Kidney (tissue), 14 donors: Measurements from ENCODE around the gene CNP. TPM values are rescaled to one million over a fixed set of nuclear protein-coding genes. Genes with fewer than 3 reads are reported as not detected.

Source experiments
- DNase-seq, 5 donors: peaks; one replicate each; pipeline ENCODE4 v3.0.0-alpha.2; 2013 to 2020
- FAIRE-seq: peaks from 2 replicates; lab custom pipeline; 2012; peaks lifted over from hg19 to GRCh38; lab: Jason Lieb, UNC
- H3K27ac ChIP-seq, 2 donors: one replicate each; pipeline ENCODE4 v1.7.0; 2013; ENCODE audit warnings: low read depth in 2 of 2, low read length in 2 of 2, inconsistent platforms in 1 of 2
- H3K27me3 ChIP-seq: one replicate; pipeline ENCODE4 v1.7.1; 2013; ENCODE audit warnings: low read length, inconsistent platforms; ENCODE audit not compliant: control insufficient read depth, insufficient read depth
- H3K36me3 ChIP-seq, 3 donors: one replicate each; pipeline versions ENCODE4 v1.7.0 to v1.7.1; 2013; ENCODE audit warnings: low read length in 3 of 3, control low read depth in 1 of 3, inconsistent platforms in 1 of 3; ENCODE audit not compliant: insufficient read depth in 3 of 3, control insufficient read depth in 2 of 3
- H3K4me1 ChIP-seq, 3 donors: one replicate each; pipeline versions ENCODE4 v1.7.0 to v1.7.1; 2013; ENCODE audit warnings: low read length in 3 of 3, inconsistent platforms in 1 of 3, low read depth in 1 of 3; ENCODE audit not compliant: control insufficient read depth in 2 of 3, insufficient read depth in 2 of 3
- H3K4me3 ChIP-seq, 3 donors: one replicate each; pipeline versions ENCODE4 v1.7.0 to v1.8.1; 2013; ENCODE audit warnings: low read length in 3 of 3, control low read depth in 1 of 3, inconsistent platforms in 1 of 3
- H3K9ac ChIP-seq, 3 donors: one replicate each; pipeline versions ENCODE4 v1.7.0 to v1.7.1; 2013; ENCODE audit warnings: low read length in 3 of 3, control low read depth in 1 of 3, inconsistent platforms in 1 of 3
- H3K9me3 ChIP-seq, 3 donors: one replicate each; pipeline versions ENCODE4 v1.7.0 to v1.7.1; 2013; ENCODE audit warnings: low read length in 3 of 3, control low read depth in 1 of 3, inconsistent platforms in 1 of 3; ENCODE audit not compliant: control insufficient read depth in 2 of 3, insufficient read depth in 1 of 3
- intact Hi-C: fragments of 100-400 bp; cut with DNase I; formaldehyde crosslinking; loops from one replicate; pipeline ENCODE4 v1.11.1; 2022
- polyA plus RNA-seq: library from polyadenylated mRNA; stranded (reverse); fragments of 350-450 nt; fragmentation: Illumina TruSeq; extraction: RNeasy Lipid Tissue Mini Kit (QIAGEN cat#74804); gene quantifications from one replicate; pipeline ENCODE4 v1.2.3, GENCODE V29; 2014; ENCODE audit warnings: low read depth, low replicate concordance; ENCODE audit not compliant: insufficient read depth
- total RNA-seq: library from RNA; stranded (reverse); fragmentation: NEBNext Ultra II Directional; extraction: Animal tissue kit (Norgen Biotek cat#: 25700); gene quantifications from one replicate; pipeline ENCODE4 v1.2.1, GENCODE V29; 2021
- TF ChIP-seq, protein P1 (sequence below): IDR thresholded peaks from 3 replicates; pipeline ENCODE4 v1.5.1; 2012; ENCODE audit warnings: mild to moderate bottlenecking, moderate library complexity, borderline replicate concordance; ENCODE audit not compliant: insufficient read depth; ENCODE audit errors: extremely low read depth
- donor health status: control.
- donor health status: control.
- donor health status: control.
- donor health status: control.
- donor health status: control.
- donor health status: DM: yes; HTN: yes; CAD: no.
- donor health status: Normal renal cell carcinoma (clear cell type).

Gene CNP
- total and polyA plus RNA-seq, 2 donors from 2014 or later, result 64.0 to 87.5 TPM

GRCh38 chr17:41959336-41960095 lies 7.1 kb upstream of the CNP start:
- TF ChIP-seq, protein P1, sequence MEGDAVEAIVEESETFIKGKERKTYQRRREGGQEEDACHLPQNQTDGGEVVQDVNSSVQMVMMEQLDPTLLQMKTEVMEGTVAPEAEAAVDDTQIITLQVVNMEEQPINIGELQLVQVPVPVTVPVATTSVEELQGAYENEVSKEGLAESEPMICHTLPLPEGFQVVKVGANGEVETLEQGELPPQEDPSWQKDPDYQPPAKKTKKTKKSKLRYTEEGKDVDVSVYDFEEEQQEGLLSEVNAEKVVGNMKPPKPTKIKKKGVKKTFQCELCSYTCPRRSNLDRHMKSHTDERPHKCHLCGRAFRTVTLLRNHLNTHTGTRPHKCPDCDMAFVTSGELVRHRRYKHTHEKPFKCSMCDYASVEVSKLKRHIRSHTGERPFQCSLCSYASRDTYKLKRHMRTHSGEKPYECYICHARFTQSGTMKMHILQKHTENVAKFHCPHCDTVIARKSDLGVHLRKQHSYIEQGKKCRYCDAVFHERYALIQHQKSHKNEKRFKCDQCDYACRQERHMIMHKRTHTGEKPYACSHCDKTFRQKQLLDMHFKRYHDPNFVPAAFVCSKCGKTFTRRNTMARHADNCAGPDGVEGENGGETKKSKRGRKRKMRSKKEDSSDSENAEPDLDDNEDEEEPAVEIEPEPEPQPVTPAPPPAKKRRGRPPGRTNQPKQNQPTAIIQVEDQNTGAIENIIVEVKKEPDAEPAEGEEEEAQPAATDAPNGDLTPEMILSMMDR, result peak; percentile 61
- no peaks in the 10 kb centered on the region for H3K9me3 ChIP-seq
- no peak overlapping the region for H3K4me3 ChIP-seq
- no peak for FAIRE-seq
- H3K27ac ChIP-seq, result no peak overlapping the region
- intact Hi-C loops, result loop anchor here (5.0 kb wide), 1 partner anchor 158 kb away; no protein-coding TSS in a partner anchor
- peaks cover 0 to 3% (median 3%) of the 10 kb centered on the region in 3 donors for H3K4me1 ChIP-seq
- H3K36me3 ChIP-seq, result peaks cover 0 to 3% (median 0%) of the 10 kb centered on the region in 3 donors
- no peaks in the 10 kb centered on the region for H3K27me3 ChIP-seq
- DNase-seq, result peak in 4 of 5 donors; percentile 57 to 72 (median 64)
- no peak overlapping the region for H3K9ac ChIP-seq

- no peak for DNase-seq
- no peak overlapping the region for H3K4me3 ChIP-seq
- no peaks in the 10 kb centered on the region for H3K36me3 ChIP-seq
- FAIRE-seq, result no peak
- peaks cover 0 to 12% (median 3%) of the 10 kb centered on the region in 3 donors for H3K4me1 ChIP-seq
- no peaks in the 10 kb centered on the region for H3K9me3 ChIP-seq
- intact Hi-C loops, result loop anchor here (5.0 kb wide), 1 partner anchor 155 kb away; no protein-coding TSS in a partner anchor
- H3K27ac ChIP-seq, result no peak overlapping the region
- TF ChIP-seq, protein P1, result no peak
- no peaks in the 10 kb centered on the region for H3K27me3 ChIP-seq
- H3K9ac ChIP-seq, result no peak overlapping the region
Measured at GRCh38 chr17:41962111-41962510, 4.5 kb upstream of the CNP start.

DNA sequence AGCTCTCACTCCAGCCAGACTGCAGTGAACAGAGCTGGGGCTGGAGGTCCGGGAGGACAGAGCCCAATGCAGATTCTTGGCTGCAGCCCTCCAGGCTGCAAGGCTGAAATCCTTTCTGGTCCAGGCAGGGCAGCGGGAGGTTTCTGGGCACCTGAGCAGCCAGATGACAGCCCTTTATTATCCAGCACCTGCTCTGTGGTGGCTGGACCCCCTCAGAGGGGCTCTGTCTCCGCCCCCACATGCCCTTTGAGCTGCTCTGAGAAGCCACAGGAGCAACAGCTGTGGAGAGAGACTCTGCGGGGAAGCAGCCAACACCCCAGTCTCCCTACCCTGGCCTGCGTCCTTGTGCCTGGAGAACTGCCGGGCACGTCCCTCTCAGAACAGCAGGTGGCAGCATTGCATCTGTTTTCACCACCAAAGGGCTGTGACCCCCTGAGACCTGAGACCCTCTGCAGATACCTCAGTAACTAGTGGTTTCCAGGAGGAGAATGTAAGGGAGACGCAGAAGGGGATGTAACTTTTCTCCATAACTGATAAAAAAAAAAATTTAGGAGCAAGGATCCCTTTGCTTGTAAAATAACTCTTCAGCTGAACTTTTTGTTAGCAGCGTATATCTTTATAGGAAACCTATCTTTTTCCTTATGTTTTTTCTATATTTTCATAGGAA lies 3.7 kb upstream of the CNP start:
- Histone ChIP-seq H3K27ac (no peak overlapping the region), H3K27me3 (no peaks in the 10 kb centered on the region), H3K9me3 (no peaks in the 10 kb centered on the region), H3K9ac (no peak overlapping the region), H3K36me3 (no peaks in the 10 kb centered on the region), H3K4me3 (no peak overlapping the region), H3K4me1 (peaks cover 0 to 20% (median 3%) of the 10 kb centered on the region in 3 donors)
- peak; percentile 80 to 86 (median 84) for DNase-seq
- FAIRE-seq, result no peak
- TF ChIP-seq, protein P1, result peak; percentile 91
- intact Hi-C loops, result loop anchor here (5.0 kb wide), 1 partner anchor 154 kb away; no protein-coding TSS in a partner anchor
